HEK293T (cell line): ENCODE results near the gene TCEAL1.
"Not testable (repeated sequence)": the region's sequence is repeated elsewhere in the genome, so short reads cannot be mapped to it uniquely, and the experiment has no call there.

Source experiments
- CTCF ChIA-PET: fragments of 350-600 bp; formaldehyde crosslinking; extraction: SDS; loops from one replicate; lab custom pipeline; 2021; ENCODE audit warnings: antibody characterized with exemption, inconsistent platforms; lab: Yijun Ruan, JAX
- POLR2A ChIA-PET: fragments of 350-600 bp; formaldehyde crosslinking; extraction: SDS; loops from one replicate; lab custom pipeline; 2020; ENCODE audit warnings: antibody characterized with exemption, inconsistent platforms; lab: Yijun Ruan, JAX
- DNase-seq: peaks from one replicate; pipeline ENCODE4 v3.0.0; 2012; ENCODE audit warnings: mixed read lengths; ENCODE audit errors: extremely low spot score
- ARNT ChIP-seq: fragments of 450-650 bp; IDR thresholded peaks from 2 replicates; pipeline ENCODE4 v1.6.1; 2017; ENCODE audit warnings: mild to moderate bottlenecking
- BHLHE40 ChIP-seq: fragments of 450-650 bp; IDR thresholded peaks from 2 replicates; pipeline ENCODE4 v1.6.1; 2016; ENCODE audit warnings: mild to moderate bottlenecking, moderate library complexity, borderline replicate concordance
- CTBP1 ChIP-seq: fragments of 450-650 bp; IDR thresholded peaks from 2 replicates; pipeline ENCODE4 v1.6.1; 2016; ENCODE audit warnings: borderline replicate concordance
- ELF4 ChIP-seq: fragments of 450-650 bp; IDR thresholded peaks from 2 replicates; pipeline ENCODE4 v1.6.1; 2017; ENCODE audit warnings: antibody characterized with exemption
- FOXA1 ChIP-seq: fragments of 450-650 bp; IDR thresholded peaks from 2 replicates; pipeline ENCODE4 v1.6.1; 2016; ENCODE audit warnings: mild to moderate bottlenecking
- FOXK2 ChIP-seq: fragments of 450-650 bp; IDR thresholded peaks from 2 replicates; pipeline ENCODE4 v1.6.1; 2016; ENCODE audit warnings: mild to moderate bottlenecking
- HDGF ChIP-seq: fragments of 450-650 bp; IDR thresholded peaks from 2 replicates; pipeline ENCODE4 v1.6.1; 2017; ENCODE audit warnings: antibody characterized with exemption, borderline replicate concordance
- L3MBTL2 ChIP-seq: fragments of 450-650 bp; conservative IDR thresholded peaks from 2 replicates; pipeline ENCODE4 v1.6.1; 2016; ENCODE audit warnings: mild to moderate bottlenecking
- LEF1 ChIP-seq: fragments of 450-650 bp; IDR thresholded peaks from 2 replicates; pipeline ENCODE4 v1.6.1; 2017; ENCODE audit warnings: mild to moderate bottlenecking, borderline replicate concordance
- NFRKB ChIP-seq: fragments of 450-650 bp; IDR thresholded peaks from 2 replicates; pipeline ENCODE4 v1.6.1; 2016; ENCODE audit warnings: mild to moderate bottlenecking, moderate library complexity
- SP1 ChIP-seq: fragments of 450-650 bp; IDR thresholded peaks from 2 replicates; pipeline ENCODE4 v1.6.1; 2017
- SUZ12 ChIP-seq: fragments of 450-650 bp; IDR thresholded peaks from 2 replicates; pipeline ENCODE4 v1.6.1; 2016; ENCODE audit warnings: mild to moderate bottlenecking
- TARDBP ChIP-seq: fragments of 450-650 bp; IDR thresholded peaks from 2 replicates; pipeline ENCODE4 v1.6.1; 2016
- ZNF384 ChIP-seq: fragments of 450-650 bp; IDR thresholded peaks from 2 replicates; pipeline ENCODE4 v1.6.1; 2016
- TF ChIP-seq, protein P1 (sequence below): fragments of 450-650 bp; IDR thresholded peaks from 2 replicates; pipeline ENCODE4 v1.6.1; 2016

Gene TCEAL1

GRCh38 chrX:103628386-103629317, at the start of gene TCEAL1:
TSS of gene TCEAL1 (plus strand) at chrX:103628975. CDS start at chrX:103629917, 942 bp downstream.
- peak; percentile 65 for DNase-seq
- POLR2A ChIA-PET, result interaction anchor here (0.9 to 3.7 kb wide), 16 partner anchors 10 to 143 kb away, joined by 3 to 39 read pairs (median 4); partner anchors contain the start of genes MORF4L2 and TCEAL4
- no peak for TF ChIP-seq ELF4
- TF ChIP-seq, protein P1, sequence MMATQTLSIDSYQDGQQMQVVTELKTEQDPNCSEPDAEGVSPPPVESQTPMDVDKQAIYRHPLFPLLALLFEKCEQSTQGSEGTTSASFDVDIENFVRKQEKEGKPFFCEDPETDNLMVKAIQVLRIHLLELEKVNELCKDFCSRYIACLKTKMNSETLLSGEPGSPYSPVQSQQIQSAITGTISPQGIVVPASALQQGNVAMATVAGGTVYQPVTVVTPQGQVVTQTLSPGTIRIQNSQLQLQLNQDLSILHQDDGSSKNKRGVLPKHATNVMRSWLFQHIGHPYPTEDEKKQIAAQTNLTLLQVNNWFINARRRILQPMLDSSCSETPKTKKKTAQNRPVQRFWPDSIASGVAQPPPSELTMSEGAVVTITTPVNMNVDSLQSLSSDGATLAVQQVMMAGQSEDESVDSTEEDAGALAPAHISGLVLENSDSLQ, result peak; percentile 87
- CTCF ChIA-PET, result interaction anchor here (1.4 to 2.6 kb wide), 2 partner anchors 11 to 677 kb away, joined by 3 to 19 read pairs; no protein-coding TSS in a partner anchor

DNA sequence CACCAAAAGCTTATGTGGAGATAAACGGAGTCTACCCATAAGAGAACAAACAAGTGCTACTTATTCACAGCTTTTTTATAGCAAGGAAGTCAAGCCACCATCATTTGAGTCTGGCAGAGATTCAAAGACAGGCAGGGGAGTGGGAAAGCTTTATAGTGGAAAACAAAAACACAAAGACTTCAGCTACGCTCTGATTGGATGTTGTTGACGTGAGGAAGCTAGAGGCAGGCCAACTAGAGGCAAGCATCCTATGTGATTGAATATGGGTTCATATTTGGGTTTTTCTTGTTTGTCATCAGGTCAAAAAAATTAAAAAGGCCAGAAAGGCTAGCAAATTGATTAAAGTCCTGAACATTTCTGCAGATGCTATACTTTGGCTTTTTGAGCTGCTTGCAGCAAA, 44.2 kb upstream of the TCEAL1 start:
- ChIA-PET CTCF (interaction anchor here (0.6 to 1.2 kb wide), 2 partner anchors 45 to 264 kb away, joined by 3 to 4 read pairs; no protein-coding TSS in a partner anchor), POLR2A (interaction anchor here (0.9 to 2.9 kb wide), 2 partner anchors 45 to 67 kb away, joined by 3 to 14 read pairs; partner anchors contain the start of gene TCEAL1)
- TF ChIP-seq CTBP1, result no peak
- no peak for TF ChIP-seq ZNF384
- TF ChIP-seq, protein P1, result no peak
- no peak for TF ChIP-seq L3MBTL2
- TF ChIP-seq ELF4, result no peak
- TF ChIP-seq FOXA1, result no peak
- no peak for TF ChIP-seq ARNT
- no peak for TF ChIP-seq BHLHE40
- TF ChIP-seq LEF1, result no peak
- no peak for TF ChIP-seq NFRKB
- no peak for TF ChIP-seq SUZ12
- no peak for TF ChIP-seq FOXK2
- no peak for TF ChIP-seq HDGF
- no peak for TF ChIP-seq SP1
- no peak for TF ChIP-seq TARDBP
- DNase-seq, result no peak

GRCh38 chrX:103585411-103586313, 43.1 kb upstream of the TCEAL1 start, which contains the start of gene TCEAL4:
TSS of gene TCEAL4 (plus strand) at chrX:103585515. CDS start at chrX:103586676, 1,161 bp downstream.
- TF ChIP-seq BHLHE40 (no peak), L3MBTL2 (peak; percentile 50), SUZ12 (no peak)
- ChIA-PET POLR2A (interaction anchor here (0.9 to 2.9 kb wide), 2 partner anchors 44 to 66 kb away, joined by 3 to 14 read pairs; partner anchors contain the start of gene TCEAL1), CTCF (no interaction called here)
- peak; percentile 76 for DNase-seq

GRCh38 chrX:103586314-103586646, 42.5 kb upstream of the TCEAL1 start:
- DNase-seq, result no peak
- POLR2A ChIA-PET, result no interaction called here
- CTCF ChIA-PET, result no interaction called here
- TF ChIP-seq BHLHE40 (no peak), ZNF384 (no peak), FOXA1 (no peak), ELF4 (no peak), NFRKB (no peak)
- TF ChIP-seq, protein P1, result no peak

DNA sequence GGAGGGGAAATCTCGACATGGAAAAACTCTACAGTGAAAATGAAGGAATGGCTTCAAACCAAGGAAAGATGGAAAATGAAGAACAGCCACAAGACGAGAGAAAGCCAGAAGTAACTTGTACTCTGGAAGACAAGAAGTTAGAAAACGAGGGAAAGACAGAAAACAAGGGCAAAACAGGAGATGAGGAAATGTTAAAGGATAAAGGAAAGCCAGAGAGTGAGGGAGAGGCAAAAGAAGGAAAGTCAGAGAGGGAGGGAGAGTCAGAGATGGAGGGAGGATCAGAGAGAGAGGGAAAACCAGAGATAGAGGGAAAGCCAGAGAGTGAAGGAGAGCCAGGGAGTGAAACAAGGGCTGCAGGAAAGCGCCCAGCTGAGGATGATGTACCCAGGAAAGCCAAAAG, 42.1 kb upstream of the TCEAL1 start:
- CTCF ChIA-PET, result no interaction called here
- TF ChIP-seq L3MBTL2 (no peak), FOXA1 (no peak), BHLHE40 (no peak), FOXK2 (no peak), HDGF (no peak), SUZ12 (no peak), TARDBP (no peak), LEF1 (no peak), SP1 (no peak), ARNT (no peak), CTBP1 (no peak)
- TF ChIP-seq, protein P1, result no peak
- DNase-seq, result no peak
- POLR2A ChIA-PET, result no interaction called here

- DNase-seq, POLR2A ChIA-PET: not testable (repeated sequence)
- CTCF ChIA-PET, result interaction anchor here (0.5 kb wide), 1 partner anchor 340 kb away, joined by 3 read pairs; no protein-coding TSS in a partner anchor
These were observed 36.5 kb upstream of the TCEAL1 start for GRCh38 chrX:103592295-103592694.

DNA sequence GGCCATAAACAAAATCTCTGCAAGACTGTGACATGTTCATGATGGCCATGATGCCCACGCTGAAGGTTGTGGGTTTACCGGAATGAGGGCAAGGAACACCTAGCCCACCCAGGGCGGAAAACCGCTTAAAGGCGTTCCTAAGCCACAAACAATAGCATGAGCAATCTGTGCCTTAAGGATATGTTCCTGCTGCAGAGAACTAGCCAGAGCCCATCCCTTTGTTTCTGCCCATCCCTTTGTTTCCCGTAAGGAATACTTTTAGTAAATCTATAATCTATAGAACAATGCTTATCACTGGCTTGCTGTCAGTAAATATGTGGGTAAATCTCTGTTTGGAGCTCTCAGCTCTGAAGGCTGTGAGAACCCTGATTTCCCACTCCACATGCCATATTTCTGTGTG, 33.6 kb upstream of the TCEAL1 start:
- DNase-seq, CTCF ChIA-PET, POLR2A ChIA-PET: not testable (repeated sequence)
